ENCODE results near the gene KCNQ1.

KCNQ1 gene

GRCh38 chr11:2808850-2809846 is 364.3 kb downstream of the KCNQ1 start:
- DNase-seq (ENCODE audit: low spot score), result no peak

- DNase-seq (ENCODE audit: low spot score), result no peak
These were observed 365.0 kb downstream of the KCNQ1 start for GRCh38 chr11:2809854-2810253.

GRCh38 chr11:2810411-2811205 is 365.8 kb downstream of the KCNQ1 start:
- no peak for DNase-seq (ENCODE audit: low spot score)

- no peak for DNase-seq (ENCODE audit: low spot score)
These were observed 366.6 kb downstream of the KCNQ1 start for GRCh38 chr11:2811206-2812091.

- DNase-seq (ENCODE audit: low spot score), result no peak
These were observed 367.7 kb downstream of the KCNQ1 start for GRCh38 chr11:2812371-2812991.

- no peak for DNase-seq (ENCODE audit: low spot score)
These were observed 368.5 kb downstream of the KCNQ1 start for GRCh38 chr11:2813141-2813908.

GRCh38 chr11:2813968-2814367 is 369.2 kb downstream of the KCNQ1 start:
- DNase-seq (ENCODE audit: low spot score), result no peak

- no peak for DNase-seq (ENCODE audit: low spot score)
These were observed 369.9 kb downstream of the KCNQ1 start for GRCh38 chr11:2814751-2815150.

- no peak for DNase-seq (ENCODE audit: low spot score)
These were observed 371.1 kb downstream of the KCNQ1 start for GRCh38 chr11:2815762-2816496.

- DNase-seq (ENCODE audit: low spot score), result no peak
These were observed 371.7 kb downstream of the KCNQ1 start for GRCh38 chr11:2816523-2816922.

- DNase-seq (ENCODE audit: low spot score), result no peak
These were observed 372.2 kb downstream of the KCNQ1 start for GRCh38 chr11:2816941-2817421.

GRCh38 chr11:2817431-2817830 is 372.6 kb downstream of the KCNQ1 start:
- no peak for DNase-seq (ENCODE audit: low spot score)

- DNase-seq (ENCODE audit: low spot score), result no peak
These were observed 373.2 kb downstream of the KCNQ1 start for GRCh38 chr11:2818021-2818420.

GRCh38 chr11:2818503-2818902 is 373.7 kb downstream of the KCNQ1 start:
- no peak for DNase-seq (ENCODE audit: low spot score)

- no peak for DNase-seq (ENCODE audit: low spot score)
These were observed 374.5 kb downstream of the KCNQ1 start for GRCh38 chr11:2819316-2819715.

- no peak for DNase-seq (ENCODE audit: low spot score)
These were observed 376.2 kb downstream of the KCNQ1 start for GRCh38 chr11:2820976-2821375.

GRCh38 chr11:2821891-2822290 is 377.1 kb downstream of the KCNQ1 start:
- DNase-seq (ENCODE audit: low spot score), result no peak

GRCh38 chr11:2824851-2825250 is 380.0 kb downstream of the KCNQ1 start:
- DNase-seq (ENCODE audit: low spot score), result no peak

- DNase-seq (ENCODE audit: low spot score), result no peak
These were observed 380.6 kb downstream of the KCNQ1 start for GRCh38 chr11:2825261-2825888.

All from kidney capillary endothelial cell (primary cell).